ENCODE data around the gene SRSF12.
"Not testable (repeated sequence)": the region's sequence is repeated elsewhere in the genome, so short reads cannot be mapped to it uniquely, and the experiment has no call there.

Gene SRSF12

GRCh38 chr6:89128256-89128671, 10.4 kb upstream of the SRSF12 start:
- not testable (repeated sequence) for DNase-seq

- DNase-seq = peak; percentile 72
Observed at GRCh38 chr6:89122625-89123024, 4.8 kb upstream of the SRSF12 start.

GRCh38 chr6:89121934-89122333, 4.1 kb upstream of the SRSF12 start:
- DNase-seq = no peak

GRCh38 chr6:89120371-89120770, 2.5 kb upstream of the SRSF12 start:
- DNase-seq = no peak

GRCh38 chr6:89118931-89119330, 1.1 kb upstream of the SRSF12 start:
- peak; percentile 29 for DNase-seq

- no peak for DNase-seq
Observed at GRCh38 chr6:89116702-89117101, 1.2 kb downstream of the SRSF12 start.

GRCh38 chr6:89111933-89112332, 5.9 kb downstream of the SRSF12 start:
- DNase-seq = no peak

GRCh38 chr6:89110284-89110683, 7.6 kb downstream of the SRSF12 start:
- DNase-seq = peak; percentile 13

GRCh38 chr6:89100114-89100513, 17.8 kb downstream of the SRSF12 start:
- no peak for DNase-seq

GRCh38 chr6:89098461-89098860, 19.4 kb downstream of the SRSF12 start:
- DNase-seq = no peak

- DNase-seq = no peak
Observed at GRCh38 chr6:89087881-89088280, 30.0 kb downstream of the SRSF12 start.

- no peak for DNase-seq
Observed at GRCh38 chr6:89085409-89086205, 32.3 kb downstream of the SRSF12 start.

- no peak for DNase-seq
Observed at GRCh38 chr6:89084954-89085353, 32.9 kb downstream of the SRSF12 start.

- DNase-seq = no peak
Observed at GRCh38 chr6:89084542-89084941, 33.3 kb downstream of the SRSF12 start.

- DNase-seq = peak; percentile 34
Observed at GRCh38 chr6:89082486-89082891, 35.4 kb downstream of the SRSF12 start.

- DNase-seq = peak; percentile 99
Observed at GRCh38 chr6:89081423-89082322, 36.2 kb downstream of the SRSF12 start.

GRCh38 chr6:89081129-89081422, 36.8 kb downstream of the SRSF12 start:
- peak; percentile 74 for DNase-seq

- DNase-seq = peak; percentile 99
Observed at GRCh38 chr6:89080281-89081128, 37.4 kb downstream of the SRSF12 start, which contains the start of gene PNRC1. Gene PNRC1, plus strand, starts transcription at chr6:89080751. Its CDS starts 144 bp downstream, at chr6:89080895.

- DNase-seq = peak; percentile 76
Observed at GRCh38 chr6:89079511-89080234, 38.2 kb downstream of the SRSF12 start.

GRCh38 chr6:89073840-89074239, 44.0 kb downstream of the SRSF12 start:
- no peak for DNase-seq

- no peak for DNase-seq
Observed at GRCh38 chr6:89073014-89073620, 44.8 kb downstream of the SRSF12 start.

- DNase-seq = peak; percentile 24
Observed at GRCh38 chr6:89071036-89071435, 46.8 kb downstream of the SRSF12 start.
